ENCODE results near the gene LAMA1. TPM values are rescaled to one million over a fixed set of nuclear protein-coding genes. Genes with fewer than 3 reads are reported as not detected.

The LAMA1 gene
- total RNA-seq, 4 donors from 2014 or later: 1.2 to 3.0 (median 1.9) TPM

Small RNAs within 50 kb of the gene (small RNA-seq; reads per million reads assigned to genes)
- not detected for gene RNU6-916P

Other genes starting within 250 kb of the LAMA1 start
- gene LRRC30, start 113.3 kb upstream of the LAMA1 start, total RNA-seq: not detected

All from tibial nerve (tissue), 4 donors.